ENCODE results near the gene ZBTB20. TPM values are rescaled to one million over a fixed set of nuclear protein-coding genes. Genes with fewer than 3 reads are reported as not detected.

ZBTB20 gene
- total RNA-seq, 1 donor from 2014 or later, result 91.2 TPM

GRCh38 chr3:114487502-114487901 lies 659.6 kb downstream of the ZBTB20 start:
- H3K4me1 Mint-ChIP-seq, result no peaks in the 10 kb centered on the region

DNA sequence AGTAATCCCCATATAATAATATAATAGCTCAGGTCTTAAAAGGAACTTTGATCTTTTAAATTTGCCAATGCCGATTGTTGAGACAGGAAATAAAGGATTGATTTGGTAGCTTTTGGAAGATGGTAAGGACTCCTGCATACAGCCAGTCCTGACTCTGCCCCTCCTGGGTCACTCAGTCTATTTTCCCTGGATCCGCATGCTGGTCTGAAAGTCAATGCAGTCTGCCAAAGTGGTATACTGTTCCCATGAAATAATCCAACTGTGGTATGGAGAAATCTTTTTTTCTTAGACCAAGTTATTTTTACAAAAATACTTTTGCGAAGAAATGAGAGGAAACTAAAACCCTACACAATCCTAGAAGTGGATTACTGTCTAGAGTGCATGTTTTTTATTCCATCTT lies 662.2 kb downstream of the ZBTB20 start:
- TF ChIP-seq, protein P1, sequence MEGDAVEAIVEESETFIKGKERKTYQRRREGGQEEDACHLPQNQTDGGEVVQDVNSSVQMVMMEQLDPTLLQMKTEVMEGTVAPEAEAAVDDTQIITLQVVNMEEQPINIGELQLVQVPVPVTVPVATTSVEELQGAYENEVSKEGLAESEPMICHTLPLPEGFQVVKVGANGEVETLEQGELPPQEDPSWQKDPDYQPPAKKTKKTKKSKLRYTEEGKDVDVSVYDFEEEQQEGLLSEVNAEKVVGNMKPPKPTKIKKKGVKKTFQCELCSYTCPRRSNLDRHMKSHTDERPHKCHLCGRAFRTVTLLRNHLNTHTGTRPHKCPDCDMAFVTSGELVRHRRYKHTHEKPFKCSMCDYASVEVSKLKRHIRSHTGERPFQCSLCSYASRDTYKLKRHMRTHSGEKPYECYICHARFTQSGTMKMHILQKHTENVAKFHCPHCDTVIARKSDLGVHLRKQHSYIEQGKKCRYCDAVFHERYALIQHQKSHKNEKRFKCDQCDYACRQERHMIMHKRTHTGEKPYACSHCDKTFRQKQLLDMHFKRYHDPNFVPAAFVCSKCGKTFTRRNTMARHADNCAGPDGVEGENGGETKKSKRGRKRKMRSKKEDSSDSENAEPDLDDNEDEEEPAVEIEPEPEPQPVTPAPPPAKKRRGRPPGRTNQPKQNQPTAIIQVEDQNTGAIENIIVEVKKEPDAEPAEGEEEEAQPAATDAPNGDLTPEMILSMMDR (IDR thresholded peaks at IDR 0.05), result no peak
- Mint-ChIP-seq H3K4me1 (peaks cover 10% of the 10 kb centered on the region), H3K4me3 (no peak overlapping the region), H3K27me3 (no peaks in the 10 kb centered on the region), H3K27ac (no peak overlapping the region), H3K36me3 (ENCODE audit: low read depth) (peaks cover 2% of the 10 kb centered on the region), H3K9me3 (no peaks in the 10 kb centered on the region)
- intact Hi-C loops (cut with micrococcal nuclease), result no loop called here
- POLR2A ChIA-PET, result no interaction called here
- CTCF ChIA-PET, result no interaction called here
- DNase-seq (no peak), ATAC-seq (ENCODE audit: low read depth) (no peak)

More at GRCh38 chr3:114487502-114487901, 659.6 kb downstream of the ZBTB20 start:
- TF ChIP-seq, protein P1 (IDR thresholded peaks at IDR 0.05), result no peak
- no peaks in the 10 kb centered on the region for H3K27me3 Mint-ChIP-seq
- H3K27ac Mint-ChIP-seq, result no peak overlapping the region
- ChIA-PET POLR2A (no interaction called here), CTCF (no interaction called here)
- ATAC-seq (ENCODE audit: low read depth), result no peak
- H3K4me3 Mint-ChIP-seq, result no peak overlapping the region
- intact Hi-C loops (cut with micrococcal nuclease), result no loop called here
- DNase-seq, result no peak
- H3K9me3 Mint-ChIP-seq, result no peaks in the 10 kb centered on the region
- H3K36me3 Mint-ChIP-seq (ENCODE audit: low read depth), result peaks cover 2% of the 10 kb centered on the region

GRCh38 chr3:114481113-114481512 lies 666.0 kb downstream of the ZBTB20 start:
- intact Hi-C loops (cut with micrococcal nuclease), result loop anchor here (2.0 kb wide), 1 partner anchor 16 kb away; no protein-coding TSS in a partner anchor
- no peak for ATAC-seq (ENCODE audit: low read depth)
- Mint-ChIP-seq H3K4me1 (peaks cover 10% of the 10 kb centered on the region), H3K27me3 (no peaks in the 10 kb centered on the region), H3K36me3 (ENCODE audit: low read depth) (no peaks in the 10 kb centered on the region), H3K9me3 (no peaks in the 10 kb centered on the region), H3K4me3 (no peak overlapping the region), H3K27ac (no peak overlapping the region)
- DNase-seq, result no peak
- ChIA-PET CTCF (no interaction called here), POLR2A (no interaction called here)
- TF ChIP-seq, protein P1 (IDR thresholded peaks at IDR 0.05), result no peak

GRCh38 chr3:114480442-114480841 lies 666.6 kb downstream of the ZBTB20 start:
- POLR2A ChIA-PET, result no interaction called here
- H3K27me3 Mint-ChIP-seq, result no peaks in the 10 kb centered on the region
- CTCF ChIA-PET, result no interaction called here

DNA sequence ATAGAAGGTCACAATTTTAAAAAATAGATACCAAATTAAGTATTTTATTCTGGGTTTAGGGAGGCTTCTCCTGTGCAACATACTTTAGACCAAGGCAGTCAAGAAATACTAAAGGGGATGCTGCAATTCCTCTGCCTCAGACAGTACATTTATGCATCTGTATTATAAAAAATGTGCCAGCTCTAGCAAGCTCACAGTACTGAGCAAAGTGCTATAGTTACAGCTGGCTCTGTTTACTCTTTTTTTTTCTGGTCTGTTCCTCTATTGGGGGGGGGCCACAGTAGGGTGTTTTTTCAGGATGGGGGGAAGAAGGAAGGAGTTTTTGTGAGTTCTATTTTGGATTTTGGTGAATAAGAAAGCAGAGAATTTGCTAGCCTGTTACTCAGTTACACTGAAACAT lies 668.3 kb downstream of the ZBTB20 start:
- ATAC-seq (ENCODE audit: low read depth) (no peak), DNase-seq (no peak)
- CTCF ChIA-PET, result no interaction called here
- Mint-ChIP-seq H3K27ac (no peak overlapping the region), H3K9me3 (peaks cover 2% of the 10 kb centered on the region), H3K27me3 (no peaks in the 10 kb centered on the region), H3K4me1 (peaks cover 11% of the 10 kb centered on the region), H3K4me3 (no peak overlapping the region), H3K36me3 (ENCODE audit: low read depth) (peaks cover under 1% of the 10 kb centered on the region)
- POLR2A ChIA-PET, result no interaction called here
- TF ChIP-seq, protein P1 (IDR thresholded peaks at IDR 0.05), result no peak
- intact Hi-C loops (cut with micrococcal nuclease), result no loop called here

More at GRCh38 chr3:114480442-114480841, 666.6 kb downstream of the ZBTB20 start:
- Mint-ChIP-seq H3K27ac (no peak overlapping the region), H3K9me3 (no peaks in the 10 kb centered on the region), H3K4me3 (no peak overlapping the region), H3K36me3 (ENCODE audit: low read depth) (no peaks in the 10 kb centered on the region), H3K4me1 (peaks cover 10% of the 10 kb centered on the region)
- ATAC-seq (ENCODE audit: low read depth) (no peak), DNase-seq (no peak)
- TF ChIP-seq, protein P1 (IDR thresholded peaks at IDR 0.05), result no peak
- intact Hi-C loops (cut with micrococcal nuclease), result loop anchor here (2.0 kb wide), 1 partner anchor 16 kb away; no protein-coding TSS in a partner anchor
